Activated CD4-positive, alpha-beta T cell treated with anti-CD3 and anti-CD28 coated beads for 4 hours (primary cell): ENCODE measurements around the gene TTC27.

ENCODE experiments used
- DNase-seq, 2 donors: peaks; one replicate each; pipeline ENCODE4 v3.0.0-alpha.2; 2020

Gene TTC27

GRCh38 chr2:32760628-32761027 lies 132.8 kb downstream of the TTC27 start:
- DNase-seq: no peak

GRCh38 chr2:32768387-32769174 lies 140.7 kb downstream of the TTC27 start:
- no peak for DNase-seq

GRCh38 chr2:32770360-32770759 lies 142.5 kb downstream of the TTC27 start:
- no peak for DNase-seq

- no peak for DNase-seq
These were observed 145.0 kb downstream of the TTC27 start for GRCh38 chr2:32772638-32773447.

GRCh38 chr2:32773448-32773808 lies 145.6 kb downstream of the TTC27 start:
- DNase-seq: no peak

GRCh38 chr2:32775954-32776353 lies 148.1 kb downstream of the TTC27 start:
- no peak for DNase-seq

- DNase-seq: no peak
These were observed 149.9 kb downstream of the TTC27 start for GRCh38 chr2:32777714-32778113.

GRCh38 chr2:32780961-32781360 lies 153.1 kb downstream of the TTC27 start:
- DNase-seq: no peak

GRCh38 chr2:32783469-32783868 lies 155.6 kb downstream of the TTC27 start:
- DNase-seq: no peak

- no peak for DNase-seq
These were observed 156.1 kb downstream of the TTC27 start for GRCh38 chr2:32783933-32784332.

- no peak for DNase-seq
These were observed 159.4 kb downstream of the TTC27 start for GRCh38 chr2:32787207-32787606.

GRCh38 chr2:32788114-32788513 lies 160.3 kb downstream of the TTC27 start:
- no peak for DNase-seq

- DNase-seq: no peak
These were observed 164.6 kb downstream of the TTC27 start for GRCh38 chr2:32792416-32792815.

- no peak for DNase-seq
These were observed 171.0 kb downstream of the TTC27 start for GRCh38 chr2:32798829-32799228.

- DNase-seq: no peak
These were observed 173.9 kb downstream of the TTC27 start for GRCh38 chr2:32801741-32802140.

- no peak for DNase-seq
These were observed 175.0 kb downstream of the TTC27 start for GRCh38 chr2:32802877-32803276.

- no peak for DNase-seq
These were observed 176.4 kb downstream of the TTC27 start for GRCh38 chr2:32804205-32804604.

GRCh38 chr2:32805104-32806095 lies 177.6 kb downstream of the TTC27 start:
- DNase-seq: no peak

GRCh38 chr2:32806857-32807256 lies 179.0 kb downstream of the TTC27 start:
- DNase-seq: no peak

- no peak for DNase-seq
These were observed 179.8 kb downstream of the TTC27 start for GRCh38 chr2:32807662-32808061.

GRCh38 chr2:32810909-32811495 lies 183.2 kb downstream of the TTC27 start:
- no peak for DNase-seq

- DNase-seq: no peak
These were observed 183.8 kb downstream of the TTC27 start for GRCh38 chr2:32811696-32812095.

- DNase-seq: no peak
These were observed 184.5 kb downstream of the TTC27 start for GRCh38 chr2:32812316-32812715.
